Lung (tissue), 12 donors: ENCODE data around the gene SNX30. TPM values are rescaled to one million over a fixed set of nuclear protein-coding genes. Genes with fewer than 3 reads are reported as not detected.

Experiments used
- ATAC-seq: fragments of 200-7000 bp; cut with Tn5 transposase; one replicate; pipeline ENCODE4 v1.9.1; 2020; ENCODE audit warnings: moderate number of reproducible peaks; ENCODE audit not compliant: insufficient read depth, low FRiP score
- DNase-seq, 3 donors: peaks; one replicate each; pipeline ENCODE4 v3.0.0-alpha.2; 2013 to 2017
- H3K27ac ChIP-seq, 2 donors: one replicate each; pipeline ENCODE4 v1.5.1; 2013; ENCODE audit warnings: mild to moderate bottlenecking in 2 of 2, moderate library complexity in 2 of 2, control low read depth in 1 of 2, inconsistent platforms in 1 of 2, low read depth in 1 of 2, low read length in 1 of 2
- H3K27me3 ChIP-seq, 3 donors: one replicate each; pipeline ENCODE4 v1.5.1; 2013; ENCODE audit warnings: low read length in 2 of 3; ENCODE audit not compliant: control insufficient read depth in 3 of 3, insufficient read depth in 3 of 3
- H3K36me3 ChIP-seq, 4 donors: one replicate each; pipeline ENCODE4 v1.5.1; 2013; ENCODE audit warnings: low read length in 4 of 4, mild to moderate bottlenecking in 1 of 4, moderate library complexity in 1 of 4; ENCODE audit not compliant: control insufficient read depth in 4 of 4, insufficient read depth in 4 of 4
- H3K4me1 ChIP-seq, 5 donors: one replicate each; pipeline ENCODE4 v1.5.1; 2013; ENCODE audit warnings: low read length in 5 of 5, mild to moderate bottlenecking in 2 of 5, moderate library complexity in 1 of 5; ENCODE audit not compliant: control insufficient read depth in 5 of 5, insufficient read depth in 5 of 5
- H3K4me3 ChIP-seq: one replicate; pipeline ENCODE4 v1.5.1; 2013; ENCODE audit warnings: mild to moderate bottlenecking, control low read depth, moderate library complexity
- H3K9ac ChIP-seq, 2 donors: one replicate each; pipeline ENCODE4 v1.5.1; 2013; ENCODE audit warnings: low read length in 2 of 2, control low read depth in 1 of 2; ENCODE audit not compliant: insufficient read depth in 1 of 2
- H3K9me3 ChIP-seq, 4 donors: one replicate each; pipeline ENCODE4 v1.5.1; 2013; ENCODE audit warnings: low read length in 3 of 4, mild to moderate bottlenecking in 1 of 4, moderate library complexity in 1 of 4; ENCODE audit not compliant: control insufficient read depth in 4 of 4, insufficient read depth in 3 of 4
- WGBS, 2 donors: extraction: QIAGEN DNeasy Blood & Tissue Kit; methylation state at CpG; one replicate each; pipeline ENCODE4 v1.1.7; 2013; 5-methylcytosine and 5-hydroxymethylcytosine counted together
- polyA plus RNA-seq, 2 donors: library from polyadenylated mRNA; stranded (reverse); fragments of 200-250 nt; gene quantifications; one replicate each; pipeline ENCODE4 v1.2.1, GENCODE V29; 2013
- total RNA-seq, 2 donors: library from RNA; depleted of rRNA in 1 of 2; stranded (reverse); fragments of >200 nt in 1 of 2; gene quantifications; one replicate each; pipeline ENCODE4 v1.2.1, GENCODE V29; 2014 to 2021
- TF ChIP-seq, protein P1 (sequence below): IDR thresholded peaks from 2 replicates; pipeline ENCODE4 v1.5.1; 2012; ENCODE audit warnings: mild to moderate bottlenecking; ENCODE audit errors: control extremely low read depth, extremely low read depth
- donor health status: control.
- donor health status: control.
- donor health status: Bipolar disorder and iron deficiency.
- donor health status: healthy.
- donor health status: DM: yes; HTN: yes; CAD: no.

Gene SNX30
- total and polyA plus RNA-seq, 4 donors, result 13.7 to 63.1 (median 35.8) TPM

GRCh38 chr9:112856843-112857242 is 106.3 kb downstream of the SNX30 start:
- H3K27ac ChIP-seq, result peak overlapping the region in 1 of 2 donors; percentile 6
- ATAC-seq (no peak), DNase-seq (no peak)
- H3K4me3 ChIP-seq, result no peak overlapping the region
- TF ChIP-seq, protein P1, sequence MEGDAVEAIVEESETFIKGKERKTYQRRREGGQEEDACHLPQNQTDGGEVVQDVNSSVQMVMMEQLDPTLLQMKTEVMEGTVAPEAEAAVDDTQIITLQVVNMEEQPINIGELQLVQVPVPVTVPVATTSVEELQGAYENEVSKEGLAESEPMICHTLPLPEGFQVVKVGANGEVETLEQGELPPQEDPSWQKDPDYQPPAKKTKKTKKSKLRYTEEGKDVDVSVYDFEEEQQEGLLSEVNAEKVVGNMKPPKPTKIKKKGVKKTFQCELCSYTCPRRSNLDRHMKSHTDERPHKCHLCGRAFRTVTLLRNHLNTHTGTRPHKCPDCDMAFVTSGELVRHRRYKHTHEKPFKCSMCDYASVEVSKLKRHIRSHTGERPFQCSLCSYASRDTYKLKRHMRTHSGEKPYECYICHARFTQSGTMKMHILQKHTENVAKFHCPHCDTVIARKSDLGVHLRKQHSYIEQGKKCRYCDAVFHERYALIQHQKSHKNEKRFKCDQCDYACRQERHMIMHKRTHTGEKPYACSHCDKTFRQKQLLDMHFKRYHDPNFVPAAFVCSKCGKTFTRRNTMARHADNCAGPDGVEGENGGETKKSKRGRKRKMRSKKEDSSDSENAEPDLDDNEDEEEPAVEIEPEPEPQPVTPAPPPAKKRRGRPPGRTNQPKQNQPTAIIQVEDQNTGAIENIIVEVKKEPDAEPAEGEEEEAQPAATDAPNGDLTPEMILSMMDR, result no peak
- no peaks in the 10 kb centered on the region for H3K27me3 ChIP-seq
- peaks cover 0 to 13% (median 0%) of the 10 kb centered on the region in 4 donors for H3K36me3 ChIP-seq
- H3K4me1 ChIP-seq, result peaks cover 0 to 15% (median 5%) of the 10 kb centered on the region in 5 donors
- no peak overlapping the region for H3K9ac ChIP-seq
- no peaks in the 10 kb centered on the region for H3K9me3 ChIP-seq
- 80 to 90% methylated on average over 14 of the region's 14 CpGs for WGBS, 2 donors

- H3K4me1 ChIP-seq, result peaks cover 0 to 27% (median 9%) of the 10 kb centered on the region in 5 donors
- ATAC-seq (no peak), DNase-seq (no peak)
- WGBS, 2 donors, result 84 to 88% methylated on average over 6 of the region's 6 CpGs
- no peaks in the 10 kb centered on the region for H3K27me3 ChIP-seq
- H3K4me3 ChIP-seq, result no peak overlapping the region
- no peaks in the 10 kb centered on the region for H3K9me3 ChIP-seq
- H3K36me3 ChIP-seq, result peaks cover 0 to 10% (median 0%) of the 10 kb centered on the region in 4 donors
- no peak overlapping the region for H3K9ac ChIP-seq
- no peak overlapping the region for H3K27ac ChIP-seq
- TF ChIP-seq, protein P1, result no peak
Observed at GRCh38 chr9:112858005-112858404, 107.4 kb downstream of the SNX30 start.

- 21 to 38% methylated on average over 6 of the region's 6 CpGs for WGBS, 2 donors
- no peak overlapping the region for H3K9ac ChIP-seq
- H3K4me1 ChIP-seq, result peaks cover 0 to 33% (median 13%) of the 10 kb centered on the region in 5 donors
- H3K27ac ChIP-seq, result no peak overlapping the region
- no peak overlapping the region for H3K4me3 ChIP-seq
- ATAC-seq, result peak; percentile 24
- H3K9me3 ChIP-seq, result no peaks in the 10 kb centered on the region
- no peaks in the 10 kb centered on the region for H3K27me3 ChIP-seq
- DNase-seq, result peak in 2 of 3 donors; percentile 43 to 68
- TF ChIP-seq, protein P1, result no peak
- H3K36me3 ChIP-seq, result peaks cover 0 to 8% (median 0%) of the 10 kb centered on the region in 4 donors
Observed at GRCh38 chr9:112858625-112859147, 108.1 kb downstream of the SNX30 start.

GRCh38 chr9:112860451-112860850 is 109.9 kb downstream of the SNX30 start:
- DNase-seq (no peak), ATAC-seq (no peak)
- TF ChIP-seq, protein P1, result no peak

More at GRCh38 chr9:112860451-112860850, 109.9 kb downstream of the SNX30 start:
- Histone ChIP-seq H3K27me3 (no peaks in the 10 kb centered on the region), H3K36me3 (peaks cover 0 to 5% (median 4%) of the 10 kb centered on the region in 4 donors), H3K27ac (no peak overlapping the region), H3K4me3 (no peak overlapping the region), H3K9me3 (peaks cover 0 to 2% (median 0%) of the 10 kb centered on the region in 4 donors), H3K4me1 (peaks cover 0 to 34% (median 15%) of the 10 kb centered on the region in 5 donors), H3K9ac (no peak overlapping the region)
- WGBS, 2 donors, result 63 to 82% methylated on average over 1 of the region's 1 CpG
